Measurements from ENCODE around the gene CCNE1. TPM values are rescaled to one million over a fixed set of nuclear protein-coding genes. Genes with fewer than 3 reads are reported as not detected.

The CCNE1 gene
- total RNA-seq, 1 experiment from 2014 or later, result 12.0 TPM

DNA sequence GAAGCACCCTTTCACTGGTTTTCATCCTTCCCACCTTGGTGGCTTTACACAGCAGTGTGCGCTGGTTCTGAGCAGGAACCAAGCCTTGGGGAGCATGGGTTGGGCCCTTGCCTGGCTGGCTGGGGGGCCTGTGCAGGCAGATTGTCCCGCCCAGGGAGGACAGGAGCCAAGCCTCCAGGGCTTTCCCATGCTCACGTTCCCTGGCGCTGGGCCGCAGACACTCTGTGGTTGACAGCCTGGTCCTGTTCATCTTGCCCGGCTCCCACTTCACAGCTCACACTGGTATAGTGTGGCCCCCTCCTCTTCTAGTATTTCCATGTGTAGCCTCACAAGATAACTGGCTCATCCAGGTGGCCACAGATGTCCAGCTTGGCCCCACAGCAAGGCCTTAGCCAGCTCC, 4.6 kb upstream of the CCNE1 start:
- POLR2A ChIA-PET (ENCODE audit: low non-redundant PET), result no interaction called here
- intact Hi-C loops (cut with micrococcal nuclease; ENCODE audit: unreplicated experiment), result no loop called here
- CTCF ChIA-PET, result no interaction called here
- H3K27me3 ChIP-seq (replicated peaks; ENCODE audit: insufficient read depth, low read depth, low read length, poor library complexity), result no peaks in the 10 kb centered on the region
- H3K9me3 ChIP-seq (ENCODE audit: low read depth, low read length, poor library complexity, severe bottlenecking), result no peaks in the 10 kb centered on the region
- BruUV-seq (replicated peaks), result no TSS peak
- H3K4me1 ChIP-seq (ENCODE audit: insufficient read depth, low read length, poor library complexity, severe bottlenecking), result no peaks in the 10 kb centered on the region
- DNase-seq (ENCODE audit: low spot score), result no peak
- TF ChIP-seq CTCF (conservative IDR thresholded peaks at IDR 0.05; ENCODE audit: low read depth, low read length), result no peak
- TF ChIP-seq EZH2 (IDR thresholded peaks at IDR 0.05; ENCODE audit: borderline replicate concordance, low read depth, low read length, poor library complexity, severe bottlenecking), result no peak
- no peaks in the 10 kb centered on the region for H3K36me3 ChIP-seq (ENCODE audit: insufficient read depth, low read length, poor library complexity, severe bottlenecking)
- no peak overlapping the region for H3K4me3 ChIP-seq (ENCODE audit: low read depth, low read length, poor library complexity, severe bottlenecking)
- no peak overlapping the region for H3K27ac ChIP-seq (ENCODE audit: low read depth, low read length, poor library complexity, severe bottlenecking)

DNA sequence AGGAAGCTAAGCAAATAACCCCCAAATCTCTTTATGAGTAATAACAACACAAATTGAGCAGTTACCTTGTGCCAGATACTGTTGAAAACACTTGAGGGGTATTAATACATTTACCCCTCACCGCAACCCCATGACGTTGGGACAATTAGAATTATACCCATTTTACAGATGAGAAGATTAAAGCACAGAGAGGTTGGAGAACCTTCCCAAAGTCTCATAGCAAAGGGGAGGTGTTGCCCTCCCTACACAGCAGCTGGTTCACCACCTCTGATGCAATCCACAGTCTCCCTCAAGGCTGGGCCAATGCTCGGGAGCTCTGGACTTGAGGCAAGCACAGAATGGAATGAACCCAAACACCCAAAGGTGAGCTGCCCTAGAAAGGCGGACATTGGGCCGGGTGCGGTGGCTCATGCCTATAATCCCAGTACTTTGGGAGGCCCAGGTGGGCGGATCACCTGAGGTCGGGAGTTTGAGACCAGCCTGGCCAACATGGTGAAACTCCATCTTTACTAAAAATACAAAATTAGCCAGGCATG, 3.9 kb upstream of the CCNE1 start:
- no peak overlapping the region for H3K27ac ChIP-seq (ENCODE audit: low read depth, low read length, poor library complexity, severe bottlenecking)
- intact Hi-C loops (cut with micrococcal nuclease; ENCODE audit: unreplicated experiment), result no loop called here
- H3K27me3 ChIP-seq (replicated peaks; ENCODE audit: insufficient read depth, low read depth, low read length, poor library complexity), result no peaks in the 10 kb centered on the region
- no peaks in the 10 kb centered on the region for H3K36me3 ChIP-seq (ENCODE audit: insufficient read depth, low read length, poor library complexity, severe bottlenecking)
- BruUV-seq (replicated peaks), result no TSS peak
- POLR2A ChIA-PET (ENCODE audit: low non-redundant PET), result no interaction called here
- no peak for TF ChIP-seq EZH2 (IDR thresholded peaks at IDR 0.05; ENCODE audit: borderline replicate concordance, low read depth, low read length, poor library complexity, severe bottlenecking)
- TF ChIP-seq CTCF (conservative IDR thresholded peaks at IDR 0.05; ENCODE audit: low read depth, low read length), result no peak
- CTCF ChIA-PET, result interaction anchor here (0.5 kb wide), 1 partner anchor 688 kb away, joined by 3 read pairs; no protein-coding TSS in a partner anchor
- H3K9me3 ChIP-seq (ENCODE audit: low read depth, low read length, poor library complexity, severe bottlenecking), result no peaks in the 10 kb centered on the region
- H3K4me1 ChIP-seq (ENCODE audit: insufficient read depth, low read length, poor library complexity, severe bottlenecking), result no peaks in the 10 kb centered on the region
- DNase-seq (ENCODE audit: low spot score), result no peak
- no peak overlapping the region for H3K4me3 ChIP-seq (ENCODE audit: low read depth, low read length, poor library complexity, severe bottlenecking)

GRCh38 chr19:29809795-29810503, 1.8 kb upstream of the CCNE1 start:
- H3K4me1 ChIP-seq (ENCODE audit: insufficient read depth, low read length, poor library complexity, severe bottlenecking), result no peaks in the 10 kb centered on the region
- ChIA-PET CTCF (no interaction called here), POLR2A (ENCODE audit: low non-redundant PET) (no interaction called here)
- intact Hi-C loops (cut with micrococcal nuclease; ENCODE audit: unreplicated experiment), result no loop called here
- H3K9me3 ChIP-seq (ENCODE audit: low read depth, low read length, poor library complexity, severe bottlenecking), result no peaks in the 10 kb centered on the region
- DNase-seq (ENCODE audit: low spot score), result no peak
- H3K27me3 ChIP-seq (replicated peaks; ENCODE audit: insufficient read depth, low read depth, low read length, poor library complexity), result no peaks in the 10 kb centered on the region
- no peak overlapping the region for H3K27ac ChIP-seq (ENCODE audit: low read depth, low read length, poor library complexity, severe bottlenecking)
- TF ChIP-seq CTCF (conservative IDR thresholded peaks at IDR 0.05; ENCODE audit: low read depth, low read length) (no peak), EZH2 (IDR thresholded peaks at IDR 0.05; ENCODE audit: borderline replicate concordance, low read depth, low read length, poor library complexity, severe bottlenecking) (no peak)
- H3K4me3 ChIP-seq (ENCODE audit: low read depth, low read length, poor library complexity, severe bottlenecking), result no peak overlapping the region
- no TSS peak for BruUV-seq (replicated peaks)
- no peaks in the 10 kb centered on the region for H3K36me3 ChIP-seq (ENCODE audit: insufficient read depth, low read length, poor library complexity, severe bottlenecking)

Measured in A673 (cell line).